Medulla oblongata (tissue), 1 donor: ENCODE data around the gene CAND1.

ENCODE experiments used
- DNase-seq: peaks from one replicate; pipeline ENCODE4 v3.0.0-alpha.2; 2015; ENCODE audit errors: extremely low spot score

CAND1 gene

GRCh38 chr12:67268896-67269632 is at the start of gene CAND1:
TSS of gene CAND1 (plus strand) at chr12:67269358. CDS start at chr12:67269718, 360 bp downstream.
- DNase-seq: peak; percentile 100

GRCh38 chr12:67220065-67220464 is 49.1 kb upstream of the CAND1 start:
- DNase-seq: no peak

GRCh38 chr12:67222302-67222701 is 46.9 kb upstream of the CAND1 start:
- DNase-seq: peak; percentile 33

GRCh38 chr12:67223225-67223624 is 45.9 kb upstream of the CAND1 start:
- no peak for DNase-seq

GRCh38 chr12:67237231-67237630 is 31.9 kb upstream of the CAND1 start:
- DNase-seq: no peak

- DNase-seq: no peak
These were observed 30.1 kb upstream of the CAND1 start for GRCh38 chr12:67239061-67239460.

GRCh38 chr12:67241482-67241881 is 27.7 kb upstream of the CAND1 start:
- DNase-seq: no peak

GRCh38 chr12:67243260-67243659 is 25.9 kb upstream of the CAND1 start:
- DNase-seq: no peak

GRCh38 chr12:67245571-67245970 is 23.6 kb upstream of the CAND1 start:
- DNase-seq: no peak

- no peak for DNase-seq
These were observed 18.1 kb upstream of the CAND1 start for GRCh38 chr12:67251012-67251411.

- no peak for DNase-seq
These were observed 14.7 kb upstream of the CAND1 start for GRCh38 chr12:67254372-67255026.

GRCh38 chr12:67256649-67257048 is 12.5 kb upstream of the CAND1 start:
- DNase-seq: no peak

- DNase-seq: no peak
These were observed 5.7 kb upstream of the CAND1 start for GRCh38 chr12:67263471-67263870.

- peak; percentile 100 for DNase-seq
These were observed 743 bp upstream of the CAND1 start for GRCh38 chr12:67268335-67268895.

GRCh38 chr12:67269633-67270573 is 745 bp downstream of the CAND1 start:
- peak; percentile 54 for DNase-seq

GRCh38 chr12:67270622-67271021 is 1.5 kb downstream of the CAND1 start:
- DNase-seq: no peak

GRCh38 chr12:67271976-67272375 is 2.8 kb downstream of the CAND1 start:
- DNase-seq: no peak

- no peak for DNase-seq
These were observed 5.0 kb downstream of the CAND1 start for GRCh38 chr12:67274186-67274585.

- DNase-seq: no peak
These were observed 6.3 kb downstream of the CAND1 start for GRCh38 chr12:67275380-67275913.

GRCh38 chr12:67276421-67276820 is 7.3 kb downstream of the CAND1 start:
- DNase-seq: no peak

GRCh38 chr12:67279637-67280036 is 10.5 kb downstream of the CAND1 start:
- no peak for DNase-seq

GRCh38 chr12:67280088-67280487 is 10.9 kb downstream of the CAND1 start:
- DNase-seq: no peak
